Fibroblast of lung (primary cell): ENCODE measurements around the gene TRPC4AP. TPM values are rescaled to one million over a fixed set of nuclear protein-coding genes. Genes with fewer than 3 reads are reported as not detected.

Experiments used
- DNase-seq, 2 donors: peaks; one replicate each; pipeline versions ENCODE4 v3.0.0 to v3.0.0-alpha.2; 2010; ENCODE audit warnings: low read depth in 2 of 2
- H2AFZ ChIP-seq: 2 replicates; pipeline ENCODE4 v1.5.1; 2012; ENCODE audit warnings: low read length, control low read depth, inconsistent platforms
- H3K27ac ChIP-seq: 2 replicates; pipeline ENCODE4 v1.5.1; 2011; ENCODE audit warnings: low read length, control low read depth; ENCODE audit not compliant: insufficient read depth
- H3K27me3 ChIP-seq: 2 replicates; pipeline ENCODE4 v1.5.1; 2011; ENCODE audit warnings: mild to moderate bottlenecking, low read length; ENCODE audit not compliant: control insufficient read depth, insufficient read depth
- H3K36me3 ChIP-seq: 2 replicates; pipeline ENCODE4 v1.5.1; 2011; ENCODE audit warnings: low read length; ENCODE audit not compliant: control insufficient read depth, insufficient read depth
- H3K4me1 ChIP-seq: 2 replicates; pipeline ENCODE4 v1.5.1; 2011; ENCODE audit warnings: low read length; ENCODE audit not compliant: control insufficient read depth, insufficient read depth; ENCODE audit errors: extremely low read depth
- H3K4me2 ChIP-seq: 2 replicates; pipeline ENCODE4 v1.5.1; 2011; ENCODE audit warnings: low read length, control low read depth; ENCODE audit not compliant: insufficient read depth; ENCODE audit errors: extremely low read depth
- H3K4me3 ChIP-seq, 4 experiments: fragments of 200-600 bp in 1 of 4; sonication (generic) in 1 of 4; replicated peaks in 1 of 4; 2 replicates each; pipeline ENCODE4 v1.5.1; 2011 to 2016; ENCODE audit warnings: low read length in 4 of 4, low read depth in 3 of 4, mild to moderate bottlenecking in 3 of 4, control low read depth in 2 of 4, inconsistent platforms in 1 of 4, mixed read lengths in 1 of 4; ENCODE audit not compliant: insufficient read depth in 1 of 4; ENCODE audit errors: control extremely low read depth in 1 of 4
- H3K79me2 ChIP-seq: 2 replicates; pipeline ENCODE4 v1.5.1; 2012; ENCODE audit warnings: mild to moderate bottlenecking, low read length, inconsistent platforms; ENCODE audit not compliant: control insufficient read depth, insufficient read depth
- H3K9ac ChIP-seq: 2 replicates; pipeline ENCODE4 v1.5.1; 2011; ENCODE audit warnings: mild to moderate bottlenecking, low read length, control low read depth; ENCODE audit not compliant: insufficient read depth
- H3K9me3 ChIP-seq: 2 replicates; pipeline ENCODE4 v1.5.1; 2012; ENCODE audit warnings: low read depth, low read length; ENCODE audit not compliant: control insufficient read depth, insufficient read depth
- H4K20me1 ChIP-seq: 2 replicates; pipeline ENCODE4 v1.5.1; 2011; ENCODE audit warnings: low read length; ENCODE audit not compliant: control insufficient read depth, insufficient read depth; ENCODE audit errors: extremely low read depth
- EZH2 ChIP-seq: IDR thresholded peaks from 2 replicates; pipeline ENCODE4 v1.5.1; 2012; ENCODE audit warnings: low read length, control low read depth, mild to moderate bottlenecking; ENCODE audit errors: missing control alignments
- polyA plus RNA-seq, 2 donors: library from polyadenylated mRNA; depleted of rRNA in 1 of 2; stranded (reverse) in 1 of 2; unstranded in 1 of 2; fragments of >200 nt; gene quantifications; 2 replicates each; pipeline ENCODE4 v1.2.1, GENCODE V29; 2011 to 2012; ENCODE audit warnings: missing spikeins in 1 of 2
- total RNA-seq: library from RNA; depleted of rRNA; stranded (reverse); fragments of >200 nt; gene quantifications from 2 replicates; pipeline ENCODE4 v1.2.1, GENCODE V29; 2014
- TF ChIP-seq, protein P1 (sequence below), 2 donors: IDR thresholded peaks in 1 of 2; conservative IDR thresholded peaks in 1 of 2; 1 replicate in 1 of 2; 2 replicates in 1 of 2; pipeline ENCODE4 v1.5.1; 2011 to 2012; ENCODE audit warnings: low read length in 2 of 2, control low read depth in 1 of 2, inconsistent platforms in 1 of 2, low read depth in 1 of 2, mild to moderate bottlenecking in 1 of 2

TRPC4AP gene
- total and polyA plus RNA-seq, 2 donors (not counting 1 experiment from before 2014, with no cell fraction given) = 63.1 to 89.7 TPM

GRCh38 chr20:35004749-35005462 is 87.7 kb downstream of the TRPC4AP start:
- no peaks in the 10 kb centered on the region for H3K4me1 ChIP-seq
- H3K9ac ChIP-seq = no peak overlapping the region
- peaks cover 60% of the 10 kb centered on the region for H3K36me3 ChIP-seq
- H3K27me3 ChIP-seq = no peaks in the 10 kb centered on the region
- TF ChIP-seq, protein P1, sequence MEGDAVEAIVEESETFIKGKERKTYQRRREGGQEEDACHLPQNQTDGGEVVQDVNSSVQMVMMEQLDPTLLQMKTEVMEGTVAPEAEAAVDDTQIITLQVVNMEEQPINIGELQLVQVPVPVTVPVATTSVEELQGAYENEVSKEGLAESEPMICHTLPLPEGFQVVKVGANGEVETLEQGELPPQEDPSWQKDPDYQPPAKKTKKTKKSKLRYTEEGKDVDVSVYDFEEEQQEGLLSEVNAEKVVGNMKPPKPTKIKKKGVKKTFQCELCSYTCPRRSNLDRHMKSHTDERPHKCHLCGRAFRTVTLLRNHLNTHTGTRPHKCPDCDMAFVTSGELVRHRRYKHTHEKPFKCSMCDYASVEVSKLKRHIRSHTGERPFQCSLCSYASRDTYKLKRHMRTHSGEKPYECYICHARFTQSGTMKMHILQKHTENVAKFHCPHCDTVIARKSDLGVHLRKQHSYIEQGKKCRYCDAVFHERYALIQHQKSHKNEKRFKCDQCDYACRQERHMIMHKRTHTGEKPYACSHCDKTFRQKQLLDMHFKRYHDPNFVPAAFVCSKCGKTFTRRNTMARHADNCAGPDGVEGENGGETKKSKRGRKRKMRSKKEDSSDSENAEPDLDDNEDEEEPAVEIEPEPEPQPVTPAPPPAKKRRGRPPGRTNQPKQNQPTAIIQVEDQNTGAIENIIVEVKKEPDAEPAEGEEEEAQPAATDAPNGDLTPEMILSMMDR (conservative IDR thresholded peaks at IDR 0.05 in 1 of 2, IDR thresholded peaks at IDR 0.05 in 1 of 2; ENCODE audit: low read depth in 1 of 2, low read length in 2 of 2) = no peak
- TF ChIP-seq EZH2 = no peak
- no peak overlapping the region for H3K4me3 ChIP-seq
- no peaks in the 10 kb centered on the region for H3K79me2 ChIP-seq
- no peak for DNase-seq
- H3K4me2 ChIP-seq = no peak overlapping the region
- H4K20me1 ChIP-seq = no peaks in the 10 kb centered on the region
- no peaks in the 10 kb centered on the region for H3K9me3 ChIP-seq
- no peak overlapping the region for H3K27ac ChIP-seq
- H2AFZ ChIP-seq = no peak overlapping the region

- Histone ChIP-seq H3K27ac (no peak overlapping the region), H3K4me3 (no peak overlapping the region), H3K4me2 (no peak overlapping the region), H3K9ac (no peak overlapping the region), H3K36me3 (peaks cover 55% of the 10 kb centered on the region), H3K9me3 (no peaks in the 10 kb centered on the region), H2AFZ (no peak overlapping the region), H4K20me1 (no peaks in the 10 kb centered on the region), H3K27me3 (no peaks in the 10 kb centered on the region), H3K79me2 (no peaks in the 10 kb centered on the region), H3K4me1 (no peaks in the 10 kb centered on the region)
- no peak for DNase-seq
- TF ChIP-seq, protein P1 (conservative IDR thresholded peaks at IDR 0.05 in 1 of 2, IDR thresholded peaks at IDR 0.05 in 1 of 2; ENCODE audit: low read depth in 1 of 2, low read length in 2 of 2) = no peak
- no peak for TF ChIP-seq EZH2
Measured at GRCh38 chr20:35004051-35004725, 88.4 kb downstream of the TRPC4AP start.

DNA sequence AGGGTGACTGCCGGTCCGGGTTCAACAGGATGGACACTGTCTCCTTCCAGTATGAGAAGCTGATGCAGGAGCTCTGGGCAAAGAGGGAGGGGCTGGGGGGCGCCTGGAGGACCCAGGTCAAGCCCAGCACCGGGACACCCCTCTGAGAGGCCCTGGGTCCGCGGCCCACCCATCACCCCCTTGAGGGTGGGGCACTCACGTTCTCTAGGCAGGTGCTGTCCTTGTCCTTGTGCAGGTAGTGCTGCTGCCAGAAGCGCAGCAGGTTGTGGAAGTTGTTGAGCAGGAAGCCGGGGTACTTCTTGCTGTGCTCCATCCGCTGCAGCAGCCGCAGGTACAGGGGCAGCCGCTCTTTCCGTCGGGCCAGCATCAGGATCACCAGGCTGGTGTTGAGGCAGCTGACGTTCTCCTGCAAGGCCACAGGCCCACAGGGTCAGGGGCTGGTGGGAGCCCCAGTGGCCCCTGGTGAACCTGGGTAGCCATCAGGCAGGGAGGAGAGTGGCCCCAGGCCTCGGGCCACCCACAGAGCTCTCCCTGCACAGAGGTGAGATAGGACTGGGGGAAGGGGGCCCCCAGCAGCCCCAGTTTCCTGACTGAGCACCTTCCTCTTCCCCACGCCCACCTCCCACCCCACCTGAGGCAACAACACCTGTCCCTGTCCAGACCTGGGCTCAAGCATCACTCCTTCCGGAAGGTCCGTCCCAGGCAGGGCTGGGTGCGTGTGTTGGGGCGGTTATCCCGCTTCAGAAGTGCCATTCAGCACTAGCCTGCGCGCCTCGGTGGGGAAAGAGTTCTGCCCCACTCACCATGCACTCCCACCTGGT is 89.2 kb downstream of the TRPC4AP start:
- Histone ChIP-seq H4K20me1 (no peaks in the 10 kb centered on the region), H3K27me3 (no peaks in the 10 kb centered on the region), H3K4me2 (no peak overlapping the region), H2AFZ (no peak overlapping the region), H3K36me3 (peaks cover 53% of the 10 kb centered on the region), H3K4me1 (no peaks in the 10 kb centered on the region), H3K9ac (no peak overlapping the region), H3K9me3 (no peaks in the 10 kb centered on the region), H3K27ac (no peak overlapping the region), H3K4me3 (no peak overlapping the region), H3K79me2 (no peaks in the 10 kb centered on the region)
- no peak for DNase-seq
- TF ChIP-seq, protein P1 (conservative IDR thresholded peaks at IDR 0.05 in 1 of 2, IDR thresholded peaks at IDR 0.05 in 1 of 2; ENCODE audit: low read depth in 1 of 2, low read length in 2 of 2) = no peak
- no peak for TF ChIP-seq EZH2
